ENCODE results near the gene IMMP2L. TPM values are rescaled to one million over a fixed set of nuclear protein-coding genes. Genes with fewer than 3 reads are reported as not detected.

The IMMP2L gene
- total and polyA plus RNA-seq, 2 of the 4 experiments (the other 2 are of a cell fraction) = 5.8 to 9.3 TPM

DNA sequence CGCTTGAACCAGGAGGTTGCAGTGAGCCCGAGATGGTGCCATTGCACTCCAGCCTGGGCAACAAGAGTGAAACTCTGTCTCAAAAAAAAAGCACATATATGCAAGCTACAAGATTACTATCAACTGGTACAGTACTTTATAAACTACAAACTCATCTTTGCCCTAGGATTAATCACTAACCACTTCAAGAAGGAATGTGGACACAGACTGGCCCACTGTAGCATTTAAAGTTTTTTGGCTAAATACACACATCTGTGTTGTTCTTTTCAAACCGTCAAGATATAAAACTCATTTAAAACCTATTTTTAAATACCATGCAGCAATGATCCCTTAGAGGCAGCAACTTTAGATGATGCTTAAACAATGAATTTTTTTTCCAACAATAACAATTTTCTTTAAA is 205.4 kb downstream of the IMMP2L start:
- no peak overlapping the region for H2BK5ac ChIP-seq (ENCODE audit: low read depth, low read length, poor library complexity, severe bottlenecking)
- WGBS, 2 experiments (ENCODE audit: extremely low coverage in 2 of 2, insufficient read length in 1 of 2) = 90% methylated on average over 2 of the region's 3 CpGs; no CpG with 5 or more reads in 1 of the 2 experiments
- no peak overlapping the region for H2AK5ac ChIP-seq (ENCODE audit: low read depth, low read length)
- intact Hi-C loops (cut with micrococcal nuclease) (no loop called here), dilution Hi-C loops (cut with HindIII; ENCODE audit: low sequenced_read_pairs, unreplicated experiment) (no loop called here), in situ Hi-C loops (cut with MboI; ENCODE audit: low sequenced_read_pairs) (no loop called here)
- H3K18ac ChIP-seq (ENCODE audit: low read depth, low read length) = no peak overlapping the region
- H3K79me1 ChIP-seq (ENCODE audit: low read depth in 1 of 2, low read length in 2 of 2) = no peaks in the 10 kb centered on the region
- TF ChIP-seq RCOR1 (IDR thresholded peaks at IDR 0.05; ENCODE audit: insufficient replicate concordance, low read length) (no peak), RFX5 (IDR thresholded peaks at IDR 0.05; ENCODE audit: low read depth, low read length) (no peak), CHD1 (IDR thresholded peaks at IDR 0.05; ENCODE audit: low read depth, low read length) (no peak), POLR2A (IDR thresholded peaks at IDR 0.05; ENCODE audit: low read depth, low read length) (no peak), CTCF (conservative IDR thresholded peaks at IDR 0.05; ENCODE audit: low read depth, low read length) (no peak), FOS (IDR thresholded peaks at IDR 0.05; ENCODE audit: low read depth, low read length) (no peak), MAZ (IDR thresholded peaks at IDR 0.05; ENCODE audit: borderline replicate concordance, low read depth, low read length) (no peak), BHLHE40 (IDR thresholded peaks at IDR 0.05; ENCODE audit: low read depth, low read length) (no peak), CEBPB (IDR thresholded peaks at IDR 0.05; ENCODE audit: low read depth, low read length) (no peak), RAD21 (IDR thresholded peaks at IDR 0.05; ENCODE audit: low read length) (no peak), MAFK (IDR thresholded peaks at IDR 0.05; ENCODE audit: low read depth, low read length) (no peak), NFE2L2 (IDR thresholded peaks at IDR 0.05; ENCODE audit: low read depth, low read length) (no peak), SMC3 (IDR thresholded peaks at IDR 0.05; ENCODE audit: low read depth, low read length) (no peak), MXI1 (IDR thresholded peaks at IDR 0.05; ENCODE audit: borderline replicate concordance, low read depth, low read length) (no peak)
- TF ChIP-seq, protein P1, sequence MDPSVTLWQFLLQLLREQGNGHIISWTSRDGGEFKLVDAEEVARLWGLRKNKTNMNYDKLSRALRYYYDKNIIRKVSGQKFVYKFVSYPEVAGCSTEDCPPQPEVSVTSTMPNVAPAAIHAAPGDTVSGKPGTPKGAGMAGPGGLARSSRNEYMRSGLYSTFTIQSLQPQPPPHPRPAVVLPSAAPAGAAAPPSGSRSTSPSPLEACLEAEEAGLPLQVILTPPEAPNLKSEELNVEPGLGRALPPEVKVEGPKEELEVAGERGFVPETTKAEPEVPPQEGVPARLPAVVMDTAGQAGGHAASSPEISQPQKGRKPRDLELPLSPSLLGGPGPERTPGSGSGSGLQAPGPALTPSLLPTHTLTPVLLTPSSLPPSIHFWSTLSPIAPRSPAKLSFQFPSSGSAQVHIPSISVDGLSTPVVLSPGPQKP (IDR thresholded peaks at IDR 0.05; ENCODE audit: borderline replicate concordance, low read depth, low read length) = no peak
- TF ChIP-seq, protein P2, sequence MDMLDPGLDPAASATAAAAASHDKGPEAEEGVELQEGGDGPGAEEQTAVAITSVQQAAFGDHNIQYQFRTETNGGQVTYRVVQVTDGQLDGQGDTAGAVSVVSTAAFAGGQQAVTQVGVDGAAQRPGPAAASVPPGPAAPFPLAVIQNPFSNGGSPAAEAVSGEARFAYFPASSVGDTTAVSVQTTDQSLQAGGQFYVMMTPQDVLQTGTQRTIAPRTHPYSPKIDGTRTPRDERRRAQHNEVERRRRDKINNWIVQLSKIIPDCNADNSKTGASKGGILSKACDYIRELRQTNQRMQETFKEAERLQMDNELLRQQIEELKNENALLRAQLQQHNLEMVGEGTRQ (IDR thresholded peaks at IDR 0.05; ENCODE audit: low read depth, low read length) = no peak
- DNase-seq = peak; percentile 5
- ChIA-PET POLR2A (ENCODE audit: unreplicated experiment) (no interaction called here), CTCF (no interaction called here)
- no peak overlapping the region for H4K91ac ChIP-seq (ENCODE audit: insufficient read depth, low read depth, low read length)
- peak; percentile 29; the same call in 1 of the 2 replicates for ATAC-seq (ENCODE audit: low read depth)
- H2AFZ ChIP-seq (replicated peaks; ENCODE audit: low read length, poor library complexity) = no peak overlapping the region
- H3K27me3 ChIP-seq (ENCODE audit: control insufficient read depth, insufficient read depth, low read length) = no peaks in the 10 kb centered on the region
- H3K27ac ChIP-seq (ENCODE audit: insufficient read depth, low read length) = no peak overlapping the region
- no peaks in the 10 kb centered on the region; the same call in 1 of the 2 replicates for H3K9me1 ChIP-seq (ENCODE audit: insufficient read depth, low read length)
- H3K4me1 ChIP-seq (ENCODE audit: control insufficient read depth, insufficient read depth, low read length) = no peaks in the 10 kb centered on the region
- H4K5ac ChIP-seq (ENCODE audit: low read depth, low read length) = no peak overlapping the region
- H2BK20ac ChIP-seq (ENCODE audit: low read depth, low read length) = no peak overlapping the region
- no peak overlapping the region for H2BK120ac ChIP-seq (ENCODE audit: low read depth, low read length)
- no peak overlapping the region for H4K8ac ChIP-seq (ENCODE audit: low read depth in 2 of 2, low read length in 2 of 2)
- no peak overlapping the region for H2BK15ac ChIP-seq (ENCODE audit: low read depth, low read length)
- no peak overlapping the region for H3K23ac ChIP-seq (ENCODE audit: low read depth, low read length)
- no peaks in the 10 kb centered on the region for H3K9me3 ChIP-seq (ENCODE audit: control insufficient read depth, insufficient read depth, low read length)
- H3K4me3 ChIP-seq (ENCODE audit: insufficient read depth, low read depth, low read length) = no peak overlapping the region
- H3K36me3 ChIP-seq (ENCODE audit: control insufficient read depth, insufficient read depth, low read length) = no peaks in the 10 kb centered on the region
- no peak overlapping the region for H3K4ac ChIP-seq (ENCODE audit: low read depth, low read length)
- no peak overlapping the region for H3K14ac ChIP-seq (replicated peaks; ENCODE audit: low read depth, low read length)
- no peak overlapping the region for H3K9ac ChIP-seq (ENCODE audit: low read depth, low read length)
- no TSS peak for BruUV-seq (replicated peaks)
- H3K56ac ChIP-seq (ENCODE audit: extremely low read depth, insufficient read depth, low read length) = no peak overlapping the region
- H2AK9ac ChIP-seq (replicated peaks; ENCODE audit: low read depth, low read length, poor library complexity) = no peak overlapping the region
- H3K4me2 ChIP-seq (ENCODE audit: low read depth, low read length) = no peak overlapping the region
- no peaks in the 10 kb centered on the region for H4K20me1 ChIP-seq (ENCODE audit: insufficient read depth, low read length)
